ENCODE data around the gene TPM1. TPM values are rescaled to one million over a fixed set of nuclear protein-coding genes. Genes with fewer than 3 reads are reported as not detected.

The TPM1 gene
- total RNA-seq, 1 experiment from 2014 or later: 748 TPM

- Mint-ChIP-seq H3K36me3 (ENCODE audit: insufficient read depth in 1 of 3, low read depth in 3 of 3) (peaks cover 24 to 56% (median 46%) of the 10 kb centered on the region in 3 experiments), H3K27ac (peak overlapping the region in 2 of 3 experiments; percentile 82 to 98; a peak in 5 of 7 replicates), H3K4me3 (peak overlapping the region; percentile 97 to 99), H3K4me1 (peaks cover 59 to 61% of the 10 kb centered on the region in 2 experiments), H3K9me3 (peaks cover 0 to 6% of the 10 kb centered on the region in 2 experiments; a peak in 2 of 5 replicates), H3K27me3 (ENCODE audit: low read depth) (peaks cover 8% of the 10 kb centered on the region)
- Histone ChIP-seq H3K56ac (ENCODE audit: insufficient read length, low read depth, low read length) (no peak overlapping the region), H4K8ac (replicated peaks; ENCODE audit: insufficient read length, low read depth, low read length) (no peak overlapping the region), H2AFZ (ENCODE audit: low read length) (no peak overlapping the region), H3K27ac (ENCODE audit: insufficient read length, low read depth, low read length) (no peak overlapping the region), H2BK20ac (ENCODE audit: low read depth, low read length, poor library complexity, severe bottlenecking) (no peak overlapping the region), H2AK5ac (ENCODE audit: insufficient read length, low read length) (no peak overlapping the region), H2BK5ac (ENCODE audit: insufficient read length, low read length) (no peak overlapping the region), H3K79me1 (ENCODE audit: insufficient read depth, low read depth, low read length, poor library complexity, severe bottlenecking) (no peaks in the 10 kb centered on the region), H3K23me2 (ENCODE audit: insufficient read length, low read depth, low read length, poor library complexity, severe bottlenecking) (peaks cover 35% of the 10 kb centered on the region), H2BK15ac (ENCODE audit: low read depth, low read length) (no peak overlapping the region), H3K14ac (ENCODE audit: insufficient read depth, low read length) (peak overlapping the region; percentile 98), H2BK12ac (ENCODE audit: insufficient read length, low read depth, low read length) (no peak overlapping the region), H3T11ph (ENCODE audit: low read length) (no peak overlapping the region), H2BK120ac (ENCODE audit: low read depth, low read length, poor library complexity, severe bottlenecking) (no peak overlapping the region), H3K4ac (ENCODE audit: low read depth, low read length) (no peak overlapping the region), H3K9me3 (ENCODE audit: control insufficient read depth, low read depth, low read length) (no peaks in the 10 kb centered on the region), H3K23ac (ENCODE audit: insufficient read length, low read depth, low read length) (no peak overlapping the region), H3K79me2 (ENCODE audit: insufficient read depth, low read length) (peaks cover 9% of the 10 kb centered on the region; the same call in 1 of the 2 replicates), H4K5ac (ENCODE audit: insufficient read length, low read depth, low read length) (no peak overlapping the region), H3K9ac (ENCODE audit: extremely low read depth, insufficient read length, low read length) (peak overlapping the region; percentile 96), H3K4me2 (ENCODE audit: insufficient read depth, insufficient read length, low read length) (peak overlapping the region; percentile 62), H3K18ac (ENCODE audit: insufficient read length, low read depth, low read length) (no peak overlapping the region), H4K91ac (ENCODE audit: insufficient read length, low read depth, low read length) (no peak overlapping the region), H3K4me1 (ENCODE audit: insufficient read depth, low read length) (peaks cover 12% of the 10 kb centered on the region), H3K27me3 (ENCODE audit: insufficient read depth, low read length) (no peaks in the 10 kb centered on the region; the same call in 1 of the 2 replicates), H4K20me1 (ENCODE audit: control insufficient read depth, insufficient read depth, insufficient read length) (no peaks in the 10 kb centered on the region)
- TF ChIP-seq, protein P1, sequence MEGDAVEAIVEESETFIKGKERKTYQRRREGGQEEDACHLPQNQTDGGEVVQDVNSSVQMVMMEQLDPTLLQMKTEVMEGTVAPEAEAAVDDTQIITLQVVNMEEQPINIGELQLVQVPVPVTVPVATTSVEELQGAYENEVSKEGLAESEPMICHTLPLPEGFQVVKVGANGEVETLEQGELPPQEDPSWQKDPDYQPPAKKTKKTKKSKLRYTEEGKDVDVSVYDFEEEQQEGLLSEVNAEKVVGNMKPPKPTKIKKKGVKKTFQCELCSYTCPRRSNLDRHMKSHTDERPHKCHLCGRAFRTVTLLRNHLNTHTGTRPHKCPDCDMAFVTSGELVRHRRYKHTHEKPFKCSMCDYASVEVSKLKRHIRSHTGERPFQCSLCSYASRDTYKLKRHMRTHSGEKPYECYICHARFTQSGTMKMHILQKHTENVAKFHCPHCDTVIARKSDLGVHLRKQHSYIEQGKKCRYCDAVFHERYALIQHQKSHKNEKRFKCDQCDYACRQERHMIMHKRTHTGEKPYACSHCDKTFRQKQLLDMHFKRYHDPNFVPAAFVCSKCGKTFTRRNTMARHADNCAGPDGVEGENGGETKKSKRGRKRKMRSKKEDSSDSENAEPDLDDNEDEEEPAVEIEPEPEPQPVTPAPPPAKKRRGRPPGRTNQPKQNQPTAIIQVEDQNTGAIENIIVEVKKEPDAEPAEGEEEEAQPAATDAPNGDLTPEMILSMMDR (conservative IDR thresholded peaks at IDR 0.05): no peak
- DNase-seq: no peak
- WGBS (ENCODE audit: extremely low coverage, insufficient read length, low lambda C conversion rate): no CpG with 5 or more reads among the region's 7 CpGs
Observed at GRCh38 chr15:63044077-63044644, 1.6 kb downstream of the TPM1 start.

Measured in H9 (cell line).